HG03354 (cell line): ENCODE results near the gene EIF3B.

Experiments
- ATAC-seq: cut with Tn5 transposase; IDR thresholded peaks from one replicate; pipeline ENCODE4 v1.9.1; 2021; ENCODE audit warnings: mild to moderate bottlenecking; ENCODE audit not compliant: unreplicated experiment, poor library complexity, severe bottlenecking

The EIF3B gene

GRCh38 chr7:2420216-2420933 is 65.7 kb downstream of the EIF3B start:
- ATAC-seq, result no peak

- no peak for ATAC-seq
Observed at GRCh38 chr7:2421943-2422310, 67.3 kb downstream of the EIF3B start.

GRCh38 chr7:2425749-2426148 is 71.1 kb downstream of the EIF3B start:
- no peak for ATAC-seq
